ENCODE measurements around the gene ADCY2. TPM values are rescaled to one million over a fixed set of nuclear protein-coding genes. Genes with fewer than 3 reads are reported as not detected.

The ADCY2 gene
- total RNA-seq, 1 donor from 2014 or later: 4.5 TPM

DNA sequence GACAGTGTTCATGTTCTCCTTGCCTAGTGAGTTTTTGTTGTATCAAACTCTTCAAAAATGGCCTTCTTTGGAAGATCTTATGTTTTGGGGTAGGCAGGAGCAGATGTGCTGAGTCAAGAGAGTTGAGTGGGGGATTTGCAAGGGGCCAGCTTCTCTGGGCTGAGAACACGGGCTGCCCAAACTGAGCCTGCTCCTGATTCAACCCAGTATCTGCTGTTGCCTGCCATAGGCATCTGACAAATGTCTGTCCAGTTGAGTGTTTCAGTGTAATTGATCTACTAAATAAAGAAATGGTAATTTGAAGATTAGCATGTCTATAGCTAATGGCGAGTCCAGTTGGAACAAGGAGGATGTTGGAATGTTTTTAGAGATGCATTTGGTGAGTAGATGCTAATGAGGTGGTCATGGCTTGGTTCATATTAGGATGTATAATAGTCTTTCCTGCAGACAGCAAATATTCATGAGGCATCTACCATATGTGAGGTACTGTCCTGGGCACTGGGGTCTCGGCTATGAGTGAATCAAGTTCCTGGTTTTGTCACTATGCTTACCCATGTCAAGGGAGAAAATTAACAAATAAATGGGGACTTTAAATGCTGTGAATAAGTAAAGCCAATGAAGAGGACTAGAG is 119.5 kb downstream of the ADCY2 start:
- Mint-ChIP-seq H3K4me3 (ENCODE audit: low read depth) (no peak overlapping the region), H3K4me1 (ENCODE audit: low read depth) (peaks cover 2% of the 10 kb centered on the region), H3K27ac (no peak overlapping the region), H3K36me3 (ENCODE audit: insufficient read depth) (no peaks in the 10 kb centered on the region), H3K27me3 (peaks cover 47% of the 10 kb centered on the region), H3K9me3 (ENCODE audit: low read depth) (no peaks in the 10 kb centered on the region)
- no peak for DNase-seq (ENCODE audit: low spot score, unreplicated experiment)
- TF ChIP-seq, protein P1, sequence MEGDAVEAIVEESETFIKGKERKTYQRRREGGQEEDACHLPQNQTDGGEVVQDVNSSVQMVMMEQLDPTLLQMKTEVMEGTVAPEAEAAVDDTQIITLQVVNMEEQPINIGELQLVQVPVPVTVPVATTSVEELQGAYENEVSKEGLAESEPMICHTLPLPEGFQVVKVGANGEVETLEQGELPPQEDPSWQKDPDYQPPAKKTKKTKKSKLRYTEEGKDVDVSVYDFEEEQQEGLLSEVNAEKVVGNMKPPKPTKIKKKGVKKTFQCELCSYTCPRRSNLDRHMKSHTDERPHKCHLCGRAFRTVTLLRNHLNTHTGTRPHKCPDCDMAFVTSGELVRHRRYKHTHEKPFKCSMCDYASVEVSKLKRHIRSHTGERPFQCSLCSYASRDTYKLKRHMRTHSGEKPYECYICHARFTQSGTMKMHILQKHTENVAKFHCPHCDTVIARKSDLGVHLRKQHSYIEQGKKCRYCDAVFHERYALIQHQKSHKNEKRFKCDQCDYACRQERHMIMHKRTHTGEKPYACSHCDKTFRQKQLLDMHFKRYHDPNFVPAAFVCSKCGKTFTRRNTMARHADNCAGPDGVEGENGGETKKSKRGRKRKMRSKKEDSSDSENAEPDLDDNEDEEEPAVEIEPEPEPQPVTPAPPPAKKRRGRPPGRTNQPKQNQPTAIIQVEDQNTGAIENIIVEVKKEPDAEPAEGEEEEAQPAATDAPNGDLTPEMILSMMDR (IDR thresholded peaks at IDR 0.05; ENCODE audit: unreplicated experiment): no peak

GRCh38 chr5:7516253-7516652 is 120.3 kb downstream of the ADCY2 start:
- peaks cover 51% of the 10 kb centered on the region for H3K27me3 Mint-ChIP-seq
- H3K4me1 Mint-ChIP-seq (ENCODE audit: low read depth): no peaks in the 10 kb centered on the region
- no peak overlapping the region for H3K4me3 Mint-ChIP-seq (ENCODE audit: low read depth)
- no peaks in the 10 kb centered on the region for H3K36me3 Mint-ChIP-seq (ENCODE audit: insufficient read depth)
- no peaks in the 10 kb centered on the region for H3K9me3 Mint-ChIP-seq (ENCODE audit: low read depth)
- TF ChIP-seq, protein P1 (IDR thresholded peaks at IDR 0.05; ENCODE audit: unreplicated experiment): no peak
- DNase-seq (ENCODE audit: low spot score, unreplicated experiment): no peak
- H3K27ac Mint-ChIP-seq: no peak overlapping the region

- TF ChIP-seq, protein P1 (IDR thresholded peaks at IDR 0.05; ENCODE audit: unreplicated experiment): no peak
- Mint-ChIP-seq H3K36me3 (ENCODE audit: insufficient read depth) (no peaks in the 10 kb centered on the region), H3K9me3 (ENCODE audit: low read depth) (no peaks in the 10 kb centered on the region), H3K4me1 (ENCODE audit: low read depth) (no peaks in the 10 kb centered on the region), H3K27me3 (peaks cover 51% of the 10 kb centered on the region), H3K27ac (no peak overlapping the region), H3K4me3 (ENCODE audit: low read depth) (no peak overlapping the region)
- DNase-seq (ENCODE audit: low spot score, unreplicated experiment): no peak
Measured at GRCh38 chr5:7517006-7517405, 121.1 kb downstream of the ADCY2 start.

DNA sequence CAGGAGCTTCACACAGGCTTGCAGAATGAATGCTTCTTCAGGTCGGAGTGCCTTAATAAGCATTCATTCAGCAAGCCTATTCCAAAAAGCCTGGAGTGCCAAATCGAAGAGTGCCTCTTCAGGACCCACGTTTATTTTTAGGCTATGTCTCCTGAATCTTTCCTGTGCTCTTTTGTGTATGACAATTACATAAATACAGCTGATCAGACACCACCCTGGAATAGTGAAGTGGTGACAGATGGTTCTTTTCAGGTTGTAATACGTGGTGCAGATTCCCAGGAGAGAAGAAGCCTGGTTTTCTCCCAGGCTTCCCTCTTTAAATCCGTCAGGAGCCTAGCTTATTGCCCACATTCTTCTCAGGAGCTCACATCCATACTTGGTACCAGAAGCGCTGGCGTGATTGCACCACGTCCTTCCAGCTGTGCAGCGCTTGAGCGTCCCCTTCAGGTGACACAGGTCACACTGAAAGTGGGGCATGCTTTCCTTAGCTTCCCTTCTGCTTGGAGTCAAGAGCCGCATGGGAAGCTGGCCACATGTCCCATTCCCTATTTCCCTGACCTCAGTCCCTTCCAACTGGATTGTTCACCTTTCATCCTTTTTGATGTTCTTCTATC is 123.1 kb downstream of the ADCY2 start:
- Mint-ChIP-seq H3K36me3 (ENCODE audit: insufficient read depth) (no peaks in the 10 kb centered on the region), H3K4me3 (ENCODE audit: low read depth) (no peak overlapping the region), H3K27me3 (peaks cover 37% of the 10 kb centered on the region), H3K27ac (no peak overlapping the region), H3K4me1 (ENCODE audit: low read depth) (no peaks in the 10 kb centered on the region), H3K9me3 (ENCODE audit: low read depth) (no peaks in the 10 kb centered on the region)
- TF ChIP-seq, protein P1 (IDR thresholded peaks at IDR 0.05; ENCODE audit: unreplicated experiment): peak; percentile 44
- DNase-seq (ENCODE audit: low spot score, unreplicated experiment): no peak

GRCh38 chr5:7519564-7519963 is 123.6 kb downstream of the ADCY2 start:
- Mint-ChIP-seq H3K36me3 (ENCODE audit: insufficient read depth) (no peaks in the 10 kb centered on the region), H3K4me1 (ENCODE audit: low read depth) (no peaks in the 10 kb centered on the region), H3K4me3 (ENCODE audit: low read depth) (no peak overlapping the region), H3K27me3 (peaks cover 37% of the 10 kb centered on the region), H3K27ac (no peak overlapping the region), H3K9me3 (ENCODE audit: low read depth) (no peaks in the 10 kb centered on the region)
- TF ChIP-seq, protein P1 (IDR thresholded peaks at IDR 0.05; ENCODE audit: unreplicated experiment): no peak
- no peak for DNase-seq (ENCODE audit: low spot score, unreplicated experiment)
